Dermis blood vessel endothelial cell (primary cell): ENCODE measurements around the gene FAM13B. TPM values are rescaled to one million over a fixed set of nuclear protein-coding genes. Genes with fewer than 3 reads are reported as not detected.

Experiments
- DNase-seq: peaks from one replicate; pipeline ENCODE4 v3.0.0; 2010
- total RNA-seq: library from RNA; depleted of rRNA; stranded (reverse); fragments of >200 nt; gene quantifications from 2 replicates; pipeline ENCODE4 v1.2.3, GENCODE V29; 2014

FAM13B gene
- total RNA-seq, 1 donor from 2014 or later: 28.8 TPM

- no peak for DNase-seq
These were observed 142.0 kb downstream of the FAM13B start for GRCh38 chr5:137890845-137891244.

GRCh38 chr5:137888863-137889759, 143.8 kb downstream of the FAM13B start, which contains the start of gene PKD2L2:
Gene PKD2L2 (plus strand): TSS chr5:137889457. CDS start chr5:137889492, 35 bp downstream.
- DNase-seq: peak; percentile 91

- no peak for DNase-seq
These were observed 144.4 kb downstream of the FAM13B start for GRCh38 chr5:137888466-137888862.

Other genes with a start within 250 kb of the FAM13B start
- gene MYOT, start 165.2 kb downstream of the FAM13B start, total RNA-seq: not detected in 2 replicates
- gene PKD2L2, start 143.6 kb downstream of the FAM13B start, total RNA-seq: 0.17 TPM in 1 of 2 replicates, not detected in the other
- not detected in 2 replicates for gene WNT8A, start 51.0 kb upstream of the FAM13B start, total RNA-seq
- gene NME5, start 106.3 kb upstream of the FAM13B start, total RNA-seq: 1.5 and 2.4 TPM in 2 replicates
- 31.7 and 40.1 TPM in 2 replicates for gene BRD8, start 145.6 kb upstream of the FAM13B start, total RNA-seq
- gene KIF20A, start 146.0 kb upstream of the FAM13B start, total RNA-seq: 18.9 and 109 TPM in 2 replicates
- gene CDC23, start 180.2 kb upstream of the FAM13B start, total RNA-seq: 34.0 and 35.6 TPM in 2 replicates
- gene GFRA3, start 241.5 kb upstream of the FAM13B start, total RNA-seq: not detected in 2 replicates